ENCODE measurements around the gene CXCR6. TPM values are rescaled to one million over a fixed set of nuclear protein-coding genes. Genes with fewer than 3 reads are reported as not detected.

The CXCR6 gene
- total RNA-seq, result 10 to 100 TPM in 1 of 2 donors, 1 to 10 TPM in 1; 2.0 to 13.1 TPM

GRCh38 chr3:45943207-45943846 lies at the start of gene CXCR6:
Gene CXCR6 (plus strand): TSS chr3:45943464. CDS start chr3:45946482, 3,018 bp downstream.
- H3K4me3 Mint-ChIP-seq, result peak within 1 kb of the TSS; percentile 63 to 87
- peak within 1 kb of the TSS; percentile 98 for H3K27ac Mint-ChIP-seq
- H3K27me3 Mint-ChIP-seq (ENCODE audit: low read depth), result peaks cover 36% of the 10 kb centered on the region
- ATAC-seq (replicated peaks in 1 of 2) (peak; percentile 86 to 88), DNase-seq (peak; percentile 71 to 72)
- peaks cover 90% of the 10 kb centered on the region for H3K4me1 Mint-ChIP-seq (ENCODE audit: low read depth)
- peaks cover 31 to 36% of the 10 kb centered on the region in 2 donors for H3K36me3 Mint-ChIP-seq (ENCODE audit: insufficient read depth in 2 of 2)
- H3K9me3 Mint-ChIP-seq, result peaks cover 0 to 4% of the 10 kb centered on the region in 2 donors

DNA sequence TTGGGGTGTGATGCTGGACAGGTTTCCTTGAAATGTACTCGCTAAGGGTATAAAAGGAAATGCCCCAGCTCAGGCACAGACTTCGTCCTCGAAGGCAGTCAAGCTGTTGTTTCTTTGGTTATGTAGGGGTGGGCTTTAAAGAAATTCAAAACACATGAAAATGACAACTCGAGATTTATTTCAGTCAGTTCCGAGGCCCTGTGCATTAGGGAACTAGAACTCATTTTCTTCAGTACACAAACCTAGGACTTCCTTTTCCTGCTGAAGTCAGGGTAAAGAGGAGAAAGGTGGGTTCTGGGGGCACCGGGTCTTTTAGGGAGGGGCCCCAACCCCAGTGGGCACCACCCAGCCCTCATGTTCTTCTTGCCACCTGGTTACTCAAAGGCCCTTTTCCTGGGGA lies 49.2 kb upstream of the CXCR6 start:
- Mint-ChIP-seq H3K36me3 (ENCODE audit: insufficient read depth in 2 of 2) (no peaks in the 10 kb centered on the region), H3K27me3 (ENCODE audit: low read depth) (peaks cover 72% of the 10 kb centered on the region), H3K27ac (no peak overlapping the region), H3K4me1 (ENCODE audit: low read depth) (peaks cover 26% of the 10 kb centered on the region), H3K4me3 (no peak overlapping the region), H3K9me3 (no peaks in the 10 kb centered on the region)
- no peak for ATAC-seq (replicated peaks in 1 of 2)
- DNase-seq, result no peak

DNA sequence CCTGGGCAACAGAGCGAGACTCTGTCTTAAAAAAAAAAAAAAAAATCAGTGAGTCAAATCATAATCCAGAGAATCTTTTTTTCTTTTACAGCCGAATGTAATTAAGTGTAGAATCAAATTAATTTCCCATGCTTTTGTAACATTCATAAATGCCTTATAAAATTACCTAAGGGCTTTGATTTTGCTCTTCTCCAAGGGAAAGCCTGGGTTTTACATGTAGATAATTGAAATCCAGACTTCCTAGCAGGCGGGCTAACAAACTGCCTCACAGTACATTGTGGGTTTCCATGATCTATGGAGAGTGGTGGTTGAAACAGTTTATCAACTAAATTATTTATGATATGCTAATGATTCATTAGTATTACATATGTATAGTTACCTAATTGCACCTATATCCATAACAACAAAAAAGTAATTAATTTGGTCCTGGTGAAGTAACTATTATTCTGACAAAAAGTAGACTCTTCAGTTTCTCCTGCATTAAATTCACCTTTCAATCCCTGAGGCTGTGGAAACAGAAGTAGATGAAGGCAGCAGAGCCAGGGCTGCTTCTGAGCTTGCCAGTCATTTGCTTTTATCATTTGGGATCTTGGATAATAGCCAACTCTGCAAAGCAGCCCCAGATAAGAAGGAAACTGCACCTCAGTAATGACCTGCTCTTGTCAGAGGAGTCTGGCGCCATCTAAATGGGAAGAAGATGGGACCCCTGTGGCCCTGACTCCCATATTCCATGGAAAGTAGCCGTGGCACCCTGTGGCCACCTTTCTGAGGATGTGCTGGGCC lies 47.4 kb upstream of the CXCR6 start:
- Mint-ChIP-seq H3K9me3 (no peaks in the 10 kb centered on the region), H3K27me3 (ENCODE audit: low read depth) (peaks cover 74% of the 10 kb centered on the region), H3K36me3 (ENCODE audit: insufficient read depth in 2 of 2) (no peaks in the 10 kb centered on the region), H3K4me1 (ENCODE audit: low read depth) (peaks cover 19% of the 10 kb centered on the region), H3K4me3 (no peak overlapping the region), H3K27ac (no peak overlapping the region)
- ATAC-seq (replicated peaks in 1 of 2) (no peak), DNase-seq (no peak)

DNA sequence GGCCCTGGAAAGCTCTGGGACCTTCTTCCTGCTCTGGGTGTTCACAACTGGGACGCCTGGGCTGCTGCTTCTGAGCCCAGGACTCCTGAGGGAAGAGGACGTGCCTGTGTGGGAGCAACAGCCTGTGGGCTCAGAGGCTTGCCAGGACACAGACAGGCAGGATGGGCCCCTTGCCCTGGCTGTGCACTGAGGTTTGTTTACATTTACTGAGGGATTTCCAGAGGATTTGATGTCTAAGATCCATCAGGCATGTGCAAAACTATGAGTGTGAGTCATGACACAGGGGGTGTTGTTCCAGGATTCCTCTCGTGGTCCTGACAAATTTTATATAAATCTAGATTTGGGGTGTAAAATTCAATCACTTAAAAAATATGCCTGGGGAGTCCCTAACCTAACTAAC lies 46.3 kb upstream of the CXCR6 start:
- Mint-ChIP-seq H3K36me3 (ENCODE audit: insufficient read depth in 2 of 2) (no peaks in the 10 kb centered on the region), H3K27ac (no peak overlapping the region), H3K4me3 (no peak overlapping the region), H3K9me3 (no peaks in the 10 kb centered on the region), H3K27me3 (ENCODE audit: low read depth) (peaks cover 73% of the 10 kb centered on the region), H3K4me1 (ENCODE audit: low read depth) (peaks cover 17% of the 10 kb centered on the region)
- DNase-seq (no peak), ATAC-seq (replicated peaks in 1 of 2) (no peak)

- no peak overlapping the region for H3K4me3 Mint-ChIP-seq
- DNase-seq (peak in 1 of 2 donors; percentile 22), ATAC-seq (replicated peaks in 1 of 2) (peak; percentile 85 to 86)
- no peaks in the 10 kb centered on the region for H3K36me3 Mint-ChIP-seq (ENCODE audit: insufficient read depth in 2 of 2)
- no peaks in the 10 kb centered on the region for H3K9me3 Mint-ChIP-seq
- peaks cover 29% of the 10 kb centered on the region for H3K4me1 Mint-ChIP-seq (ENCODE audit: low read depth)
- H3K27me3 Mint-ChIP-seq (ENCODE audit: low read depth), result peaks cover 58% of the 10 kb centered on the region
- no peak overlapping the region for H3K27ac Mint-ChIP-seq
Measured at GRCh38 chr3:45904931-45905330, 38.3 kb upstream of the CXCR6 start.

DNA sequence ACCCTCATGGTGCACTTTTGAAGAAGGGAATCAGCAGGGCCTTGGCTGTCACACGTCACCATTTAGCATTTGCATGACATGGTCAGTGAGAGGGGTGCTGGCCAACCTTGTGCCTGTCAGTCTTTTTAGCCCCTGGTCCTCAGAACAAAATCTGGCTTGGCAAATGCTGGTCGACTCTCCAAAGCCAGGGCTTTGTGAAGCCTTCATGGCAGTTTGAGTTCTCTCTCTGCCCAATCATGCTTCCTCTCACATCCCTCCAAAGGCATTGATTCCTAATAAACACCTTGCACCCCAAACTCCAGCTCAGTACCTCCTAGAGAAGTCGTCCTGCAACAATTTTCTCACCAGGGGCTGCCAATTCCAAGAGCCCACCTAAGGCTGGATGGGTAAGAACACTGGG lies 37.5 kb upstream of the CXCR6 start:
- Mint-ChIP-seq H3K9me3 (no peaks in the 10 kb centered on the region), H3K4me1 (ENCODE audit: low read depth) (peaks cover 29% of the 10 kb centered on the region), H3K4me3 (no peak overlapping the region), H3K27ac (no peak overlapping the region), H3K36me3 (ENCODE audit: insufficient read depth in 2 of 2) (no peaks in the 10 kb centered on the region), H3K27me3 (ENCODE audit: low read depth) (peaks cover 61% of the 10 kb centered on the region)
- DNase-seq (no peak), ATAC-seq (replicated peaks in 1 of 2) (no peak)

GRCh38 chr3:45906681-45907407 lies 36.4 kb upstream of the CXCR6 start:
- Mint-ChIP-seq H3K4me1 (ENCODE audit: low read depth) (peaks cover 29% of the 10 kb centered on the region), H3K9me3 (no peaks in the 10 kb centered on the region), H3K27me3 (ENCODE audit: low read depth) (peaks cover 61% of the 10 kb centered on the region), H3K4me3 (no peak overlapping the region), H3K27ac (no peak overlapping the region), H3K36me3 (ENCODE audit: insufficient read depth in 2 of 2) (no peaks in the 10 kb centered on the region)
- DNase-seq (no peak), ATAC-seq (replicated peaks in 1 of 2) (no peak)

DNA sequence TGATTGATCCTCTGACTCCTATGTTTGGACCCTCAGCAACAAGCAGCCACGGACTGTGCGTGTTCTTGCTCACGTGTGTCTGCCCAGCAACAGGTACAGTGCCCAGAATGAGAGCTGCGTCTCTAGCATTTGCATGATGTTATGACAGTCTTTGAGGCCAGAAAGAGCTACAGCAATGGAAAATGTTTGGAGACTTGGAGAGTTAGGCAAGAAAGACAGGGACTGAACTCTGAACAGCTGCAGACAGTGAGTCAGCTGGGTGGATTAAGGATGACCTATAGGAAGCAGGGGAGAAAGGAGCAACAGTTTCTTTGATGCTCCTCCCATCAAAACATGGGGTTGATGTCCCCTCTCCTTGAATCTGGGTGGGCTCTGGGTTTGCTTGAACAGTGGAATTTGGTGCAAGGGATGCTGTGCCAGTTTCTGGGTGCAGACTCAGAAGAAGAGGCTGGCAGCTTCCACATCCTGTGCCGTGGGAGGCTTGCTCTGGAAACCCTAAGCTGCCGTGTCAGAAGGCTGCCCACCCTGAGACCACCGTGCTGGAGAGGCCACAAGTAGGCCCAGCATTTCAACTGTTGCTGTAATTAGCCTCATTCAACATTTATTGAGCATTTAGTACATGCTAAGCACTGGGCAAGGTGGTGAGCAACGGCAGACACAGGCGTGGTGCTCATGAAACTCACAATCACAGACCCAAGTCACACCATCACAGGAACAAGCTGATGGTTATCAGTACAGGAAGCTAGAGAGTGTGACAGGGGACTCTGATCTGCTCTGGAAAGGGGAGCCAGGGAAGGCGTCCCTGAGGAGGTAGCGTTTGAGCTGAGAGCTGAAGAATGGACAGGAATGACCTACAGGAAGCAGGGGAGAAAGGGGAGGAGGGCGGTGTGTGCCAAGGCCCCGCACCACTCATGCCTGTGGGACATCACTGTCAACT lies 35.2 kb upstream of the CXCR6 start:
- H3K4me3 Mint-ChIP-seq, result no peak overlapping the region
- DNase-seq, result no peak
- H3K4me1 Mint-ChIP-seq (ENCODE audit: low read depth), result peaks cover 29% of the 10 kb centered on the region
- H3K27ac Mint-ChIP-seq, result no peak overlapping the region
- H3K27me3 Mint-ChIP-seq (ENCODE audit: low read depth), result peaks cover 70% of the 10 kb centered on the region
- ATAC-seq (replicated peaks in 1 of 2), result peak; percentile 63 to 68
- H3K9me3 Mint-ChIP-seq, result no peaks in the 10 kb centered on the region
- no peaks in the 10 kb centered on the region for H3K36me3 Mint-ChIP-seq (ENCODE audit: insufficient read depth in 2 of 2)

DNA sequence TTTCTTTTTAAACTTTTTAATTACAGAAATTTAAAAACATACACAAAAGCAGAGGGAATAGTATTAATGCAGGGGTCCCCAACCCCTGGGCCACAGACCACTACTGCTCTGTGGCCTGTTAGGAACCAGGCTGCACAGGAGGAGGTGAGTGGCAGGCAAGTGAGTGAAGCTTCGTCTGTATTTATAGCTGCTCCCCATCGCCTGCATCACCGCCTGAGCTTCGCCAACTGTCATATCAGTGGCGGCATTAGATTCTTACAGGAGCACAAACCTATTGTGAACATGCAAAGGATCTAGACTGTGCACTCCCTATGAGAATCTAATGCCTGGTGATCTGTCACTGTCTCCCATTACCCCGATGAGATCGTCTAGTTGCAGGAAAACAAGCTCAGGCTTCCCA lies 34.5 kb upstream of the CXCR6 start:
- Mint-ChIP-seq H3K27ac (no peak overlapping the region), H3K9me3 (no peaks in the 10 kb centered on the region), H3K4me3 (no peak overlapping the region), H3K4me1 (ENCODE audit: low read depth) (peaks cover 29% of the 10 kb centered on the region), H3K27me3 (ENCODE audit: low read depth) (peaks cover 77% of the 10 kb centered on the region), H3K36me3 (ENCODE audit: insufficient read depth in 2 of 2) (no peaks in the 10 kb centered on the region)
- DNase-seq (no peak), ATAC-seq (replicated peaks in 1 of 2) (no peak)

DNA sequence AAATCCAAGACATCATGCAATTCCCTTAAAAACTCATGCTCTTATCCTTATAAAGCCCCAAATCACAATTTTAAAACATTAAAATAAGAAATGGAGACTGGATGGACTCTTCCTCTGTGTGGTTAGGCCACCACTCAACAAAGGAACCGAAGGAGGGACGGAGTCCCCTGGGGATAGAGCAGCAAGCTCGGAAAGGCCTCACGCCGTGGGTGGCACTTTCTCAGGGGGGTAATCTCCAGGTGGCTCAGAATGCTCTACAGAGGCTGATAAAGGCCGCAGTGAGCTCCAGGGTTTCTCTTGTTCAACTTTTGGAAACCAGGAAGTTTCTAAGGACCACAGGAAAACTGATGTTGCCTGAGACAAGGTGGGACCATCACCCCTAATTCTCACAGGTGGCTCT lies 33.7 kb upstream of the CXCR6 start:
- H3K36me3 Mint-ChIP-seq (ENCODE audit: insufficient read depth in 2 of 2), result no peaks in the 10 kb centered on the region
- peak overlapping the region; percentile 20 for H3K27ac Mint-ChIP-seq
- H3K4me1 Mint-ChIP-seq (ENCODE audit: low read depth), result peaks cover 31% of the 10 kb centered on the region
- DNase-seq (no peak), ATAC-seq (replicated peaks in 1 of 2) (no peak)
- H3K4me3 Mint-ChIP-seq, result no peak overlapping the region
- no peaks in the 10 kb centered on the region for H3K9me3 Mint-ChIP-seq
- H3K27me3 Mint-ChIP-seq (ENCODE audit: low read depth), result peaks cover 84% of the 10 kb centered on the region

DNA sequence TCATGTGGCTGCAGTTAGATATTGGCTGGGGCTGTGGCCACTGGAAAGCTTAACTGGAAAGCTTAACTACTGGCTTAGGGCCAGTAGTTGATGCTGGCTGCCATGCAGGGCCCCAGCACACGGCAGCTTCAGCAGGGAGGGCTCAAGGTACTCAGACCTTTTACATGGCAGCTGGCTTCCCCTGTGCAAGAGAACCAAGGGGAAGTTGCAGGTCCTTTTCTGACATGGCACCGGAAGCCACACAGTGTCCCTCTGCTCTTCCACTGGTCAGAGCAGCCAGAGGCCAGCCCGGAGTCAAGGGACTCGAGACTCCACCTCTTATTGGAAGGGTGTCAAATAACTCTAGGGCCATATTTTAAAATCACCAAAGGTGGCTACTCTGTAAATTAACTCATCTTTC lies 32.4 kb upstream of the CXCR6 start:
- Mint-ChIP-seq H3K9me3 (no peaks in the 10 kb centered on the region), H3K27me3 (ENCODE audit: low read depth) (peaks cover 87% of the 10 kb centered on the region), H3K4me3 (no peak overlapping the region), H3K36me3 (ENCODE audit: insufficient read depth in 2 of 2) (no peaks in the 10 kb centered on the region), H3K4me1 (ENCODE audit: low read depth) (peaks cover 36% of the 10 kb centered on the region), H3K27ac (no peak overlapping the region)
- DNase-seq (no peak), ATAC-seq (replicated peaks in 1 of 2) (no peak)

DNA sequence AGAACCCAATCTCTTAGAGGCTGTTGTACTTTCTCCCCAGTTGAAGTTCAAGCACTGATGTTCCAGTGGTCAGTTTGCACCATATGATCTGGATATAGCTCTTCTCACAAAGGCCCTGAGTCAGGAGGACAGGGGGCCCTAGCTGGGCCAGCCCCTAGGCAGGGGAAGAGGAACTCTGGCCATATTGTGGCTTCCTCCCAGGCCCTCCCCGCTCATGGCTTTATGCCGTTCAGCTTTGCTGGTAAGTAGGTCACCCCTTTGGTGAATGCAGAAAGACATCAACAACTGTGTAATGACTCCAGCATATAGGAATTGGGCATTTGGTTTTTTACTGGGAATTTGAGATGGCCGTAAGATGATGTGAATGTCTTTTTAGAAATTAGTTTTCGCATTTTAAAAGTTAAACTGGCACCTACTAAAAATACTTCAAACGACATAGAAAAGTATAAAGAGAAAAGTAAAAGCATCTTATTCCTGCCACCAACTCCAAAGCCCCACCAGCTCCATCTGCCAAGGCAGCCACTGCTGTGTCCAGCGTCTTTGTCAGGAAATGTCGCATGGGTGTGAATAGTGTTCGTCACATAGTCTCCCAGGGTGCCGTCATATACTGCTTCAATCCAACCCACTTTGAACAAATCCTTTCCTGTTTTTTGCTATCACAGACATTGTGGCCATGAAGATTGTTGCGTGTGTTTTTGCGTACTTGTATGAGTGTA lies 31.6 kb upstream of the CXCR6 start:
- Mint-ChIP-seq H3K36me3 (ENCODE audit: insufficient read depth in 2 of 2) (no peaks in the 10 kb centered on the region), H3K4me1 (ENCODE audit: low read depth) (peaks cover 44% of the 10 kb centered on the region), H3K27me3 (ENCODE audit: low read depth) (peaks cover 88% of the 10 kb centered on the region), H3K9me3 (no peaks in the 10 kb centered on the region), H3K27ac (no peak overlapping the region), H3K4me3 (no peak overlapping the region)
- ATAC-seq (replicated peaks in 1 of 2), result no peak
- DNase-seq, result no peak
